IPS-11a (cell line): ENCODE data around the gene RSPH3.
A peak's percentile ranks its signal among the peaks of the same experiment; 100 is the strongest.
"Not testable (repeated sequence)": the region's sequence is repeated elsewhere in the genome, so short reads cannot be mapped to it uniquely, and the experiment has no call there.

Experiments
- H3K4me3 ChIP-seq: one replicate; pipeline ENCODE4 v1.5.1; 2013; ENCODE audit warnings: low read depth, low read length, control low read depth

The RSPH3 gene

GRCh38 chr6:159025224-159025623 lies 25.2 kb upstream of the RSPH3 start:
- not testable (repeated sequence) for H3K4me3 ChIP-seq

GRCh38 chr6:159023893-159024292 lies 23.9 kb upstream of the RSPH3 start:
- no peak overlapping the region for H3K4me3 ChIP-seq

GRCh38 chr6:159020011-159020410 lies 20.0 kb upstream of the RSPH3 start:
- no peak overlapping the region for H3K4me3 ChIP-seq

GRCh38 chr6:159017757-159018559 lies 18.0 kb upstream of the RSPH3 start:
- H3K4me3 ChIP-seq = no peak overlapping the region

- no peak overlapping the region for H3K4me3 ChIP-seq
Observed at GRCh38 chr6:159014406-159014805, 14.4 kb upstream of the RSPH3 start.

- H3K4me3 ChIP-seq = no peak overlapping the region
Observed at GRCh38 chr6:159013229-159013628, 13.2 kb upstream of the RSPH3 start.

- H3K4me3 ChIP-seq = no peak overlapping the region
Observed at GRCh38 chr6:159012201-159012600, 12.2 kb upstream of the RSPH3 start.

- H3K4me3 ChIP-seq = not testable (repeated sequence)
Observed at GRCh38 chr6:159010037-159010612, 10.1 kb upstream of the RSPH3 start.

GRCh38 chr6:159008656-159009288 lies 8.8 kb upstream of the RSPH3 start:
- H3K4me3 ChIP-seq = no peak overlapping the region

GRCh38 chr6:159007510-159007909 lies 7.5 kb upstream of the RSPH3 start:
- H3K4me3 ChIP-seq = no peak overlapping the region

- H3K4me3 ChIP-seq = no peak overlapping the region
Observed at GRCh38 chr6:159005436-159005835, 5.4 kb upstream of the RSPH3 start.

GRCh38 chr6:159004592-159004991 lies 4.6 kb upstream of the RSPH3 start:
- no peak overlapping the region for H3K4me3 ChIP-seq

- no peak overlapping the region for H3K4me3 ChIP-seq
Observed at GRCh38 chr6:159002432-159003155, 2.6 kb upstream of the RSPH3 start.

GRCh38 chr6:158999154-158999665 lies 792 bp downstream of the RSPH3 start:
- H3K4me3 ChIP-seq = peak overlapping the region; percentile 75

- no peak overlapping the region for H3K4me3 ChIP-seq
Observed at GRCh38 chr6:158996856-158997255, 3.1 kb downstream of the RSPH3 start.

GRCh38 chr6:158993639-158994038 lies 6.4 kb downstream of the RSPH3 start:
- no peak overlapping the region for H3K4me3 ChIP-seq

- no peak overlapping the region for H3K4me3 ChIP-seq
Observed at GRCh38 chr6:158991017-158991723, 8.8 kb downstream of the RSPH3 start.

- not testable (repeated sequence) for H3K4me3 ChIP-seq
Observed at GRCh38 chr6:158989711-158990110, 10.3 kb downstream of the RSPH3 start.

GRCh38 chr6:158988477-158988876 lies 11.5 kb downstream of the RSPH3 start:
- no peak overlapping the region for H3K4me3 ChIP-seq

- no peak overlapping the region for H3K4me3 ChIP-seq
Observed at GRCh38 chr6:158987657-158988056, 12.3 kb downstream of the RSPH3 start.

GRCh38 chr6:158978757-158979156 lies 21.2 kb downstream of the RSPH3 start:
- H3K4me3 ChIP-seq = no peak overlapping the region
